HG02610 (cell line): ENCODE data around the gene PRKAG1.

Experiments
- ATAC-seq: cut with Tn5 transposase; IDR thresholded peaks from one replicate; pipeline ENCODE4 v1.9.1; 2021; ENCODE audit warnings: mild to moderate bottlenecking, moderate library complexity; ENCODE audit not compliant: unreplicated experiment

Gene PRKAG1

GRCh38 chr12:48969160-48969771 is 49.3 kb downstream of the PRKAG1 start:
- ATAC-seq = no peak

- ATAC-seq = peak; percentile 42
These were observed 50.1 kb downstream of the PRKAG1 start for GRCh38 chr12:48968467-48968866.

- no peak for ATAC-seq
These were observed 50.6 kb downstream of the PRKAG1 start for GRCh38 chr12:48967991-48968390.

GRCh38 chr12:48966177-48966895 is 52.2 kb downstream of the PRKAG1 start:
- ATAC-seq = no peak

- no peak for ATAC-seq
These were observed 53.2 kb downstream of the PRKAG1 start for GRCh38 chr12:48965298-48965838.

- ATAC-seq = no peak
These were observed 56.8 kb downstream of the PRKAG1 start for GRCh38 chr12:48961801-48962200.

GRCh38 chr12:48961331-48961730 is 57.2 kb downstream of the PRKAG1 start:
- ATAC-seq = no peak

GRCh38 chr12:48960834-48961233 is 57.7 kb downstream of the PRKAG1 start:
- no peak for ATAC-seq

GRCh38 chr12:48958049-48958388 is 60.6 kb downstream of the PRKAG1 start:
- ATAC-seq = no peak

- ATAC-seq = peak; percentile 89
These were observed 61.2 kb downstream of the PRKAG1 start, which contains the start of gene ARF3 for GRCh38 chr12:48957141-48958048. ARF3 (minus strand) TSS chr12:48957487; CDS start chr12:48941095, 16,392 bp downstream.

- no peak for ATAC-seq
These were observed 62.1 kb downstream of the PRKAG1 start for GRCh38 chr12:48956279-48957140.

- no peak for ATAC-seq
These were observed 63.6 kb downstream of the PRKAG1 start for GRCh38 chr12:48954841-48955501.

GRCh38 chr12:48954061-48954460 is 64.5 kb downstream of the PRKAG1 start:
- no peak for ATAC-seq

- ATAC-seq = no peak
These were observed 65.9 kb downstream of the PRKAG1 start for GRCh38 chr12:48952691-48953090.
